Neural crest cell (in vitro differentiated cells): ENCODE data around the gene NRDE2. TPM values are rescaled to one million over a fixed set of nuclear protein-coding genes. Genes with fewer than 3 reads are reported as not detected.

Source experiments
- DNase-seq: peaks from one replicate; pipeline ENCODE4 v3.0.0; 2021; ENCODE audit warnings: low read depth, mixed read lengths, low spot score
- H3K27ac Mint-ChIP-seq: one replicate; pipeline ENCODE4 v1.8.0; 2021; ENCODE audit warnings: mild to moderate bottlenecking, mixed read lengths; ENCODE audit not compliant: unreplicated experiment
- H3K27me3 Mint-ChIP-seq: 2 replicates; pipeline ENCODE4 v1.8.0; 2021; ENCODE audit warnings: low read depth, mild to moderate bottlenecking, mixed read lengths
- H3K36me3 Mint-ChIP-seq: 2 replicates; pipeline ENCODE4 v1.8.0; 2021; ENCODE audit warnings: low read depth, mild to moderate bottlenecking, mixed read lengths
- H3K4me1 Mint-ChIP-seq: 2 replicates; pipeline ENCODE4 v1.8.0; 2021; ENCODE audit warnings: mixed read lengths
- H3K4me3 Mint-ChIP-seq: one replicate; pipeline ENCODE4 v1.8.0; 2021; ENCODE audit warnings: mild to moderate bottlenecking, mixed read lengths
- H3K9me3 Mint-ChIP-seq: 2 replicates; pipeline ENCODE4 v1.8.0; 2021; ENCODE audit warnings: mixed read lengths
- CTCF ChIP-seq: fragments of 200-600 bp; sonication (generic); conservative IDR thresholded peaks from 2 replicates; pipeline ENCODE4 v1.5.0; 2021; ENCODE audit warnings: antibody characterized with exemption, mild to moderate bottlenecking
- total RNA-seq: library from RNA; stranded (reverse); gene quantifications from 2 replicates; pipeline ENCODE4 v1.2.1, GENCODE V29; 2021

Gene NRDE2
- total RNA-seq, 1 donor from 2014 or later, result 24.5 TPM

- H3K4me3 Mint-ChIP-seq, result no peak overlapping the region
- no peaks in the 10 kb centered on the region for H3K27me3 Mint-ChIP-seq
- H3K27ac Mint-ChIP-seq, result peak overlapping the region; percentile 20
- no peaks in the 10 kb centered on the region for H3K36me3 Mint-ChIP-seq
- DNase-seq, result no peak
- no peak for TF ChIP-seq CTCF
- H3K4me1 Mint-ChIP-seq, result no peaks in the 10 kb centered on the region
- H3K9me3 Mint-ChIP-seq, result no peaks in the 10 kb centered on the region
Observed at GRCh38 chr14:90374813-90375212, 43.1 kb upstream of the NRDE2 start.

GRCh38 chr14:90373887-90374286, 42.1 kb upstream of the NRDE2 start:
- DNase-seq, result no peak
- Mint-ChIP-seq H3K27me3 (no peaks in the 10 kb centered on the region), H3K9me3 (no peaks in the 10 kb centered on the region), H3K4me3 (no peak overlapping the region), H3K36me3 (no peaks in the 10 kb centered on the region), H3K27ac (no peak overlapping the region), H3K4me1 (no peaks in the 10 kb centered on the region)
- no peak for TF ChIP-seq CTCF

- H3K4me3 Mint-ChIP-seq, result no peak overlapping the region
- H3K27ac Mint-ChIP-seq, result no peak overlapping the region
Observed at GRCh38 chr14:90368946-90369721, 37.4 kb upstream of the NRDE2 start.

GRCh38 chr14:90362558-90362896, 30.8 kb upstream of the NRDE2 start:
- H3K4me1 Mint-ChIP-seq, result no peaks in the 10 kb centered on the region
- H3K4me3 Mint-ChIP-seq, result no peak overlapping the region
- H3K27ac Mint-ChIP-seq, result no peak overlapping the region
- peaks cover 26% of the 10 kb centered on the region for H3K27me3 Mint-ChIP-seq
- H3K36me3 Mint-ChIP-seq, result no peaks in the 10 kb centered on the region
- no peak for DNase-seq
- no peak for TF ChIP-seq CTCF
- H3K9me3 Mint-ChIP-seq, result no peaks in the 10 kb centered on the region

More at GRCh38 chr14:90368946-90369721, 37.4 kb upstream of the NRDE2 start:
- H3K27me3 Mint-ChIP-seq, result peaks cover 2% of the 10 kb centered on the region
- TF ChIP-seq CTCF, result no peak
- H3K9me3 Mint-ChIP-seq, result no peaks in the 10 kb centered on the region
- no peaks in the 10 kb centered on the region for H3K36me3 Mint-ChIP-seq
- DNase-seq, result no peak
- H3K4me1 Mint-ChIP-seq, result no peaks in the 10 kb centered on the region

- no peak for DNase-seq
- peak overlapping the region; percentile 65 for H3K27ac Mint-ChIP-seq
- H3K4me3 Mint-ChIP-seq, result no peak overlapping the region
- H3K9me3 Mint-ChIP-seq, result no peaks in the 10 kb centered on the region
- no peaks in the 10 kb centered on the region for H3K36me3 Mint-ChIP-seq
- TF ChIP-seq CTCF, result no peak
- H3K27me3 Mint-ChIP-seq, result peaks cover 29% of the 10 kb centered on the region
- no peaks in the 10 kb centered on the region for H3K4me1 Mint-ChIP-seq
Observed at GRCh38 chr14:90361865-90362557, 30.3 kb upstream of the NRDE2 start.
